Measurements from ENCODE around the gene ARHGAP22. TPM values are rescaled to one million over a fixed set of nuclear protein-coding genes. Genes with fewer than 3 reads are reported as not detected.
A peak's percentile ranks its signal among the peaks of the same experiment; 100 is the strongest.

Gene ARHGAP22
- total RNA-seq, 1 donor from 2014 or later, result 2.0 TPM

DNA sequence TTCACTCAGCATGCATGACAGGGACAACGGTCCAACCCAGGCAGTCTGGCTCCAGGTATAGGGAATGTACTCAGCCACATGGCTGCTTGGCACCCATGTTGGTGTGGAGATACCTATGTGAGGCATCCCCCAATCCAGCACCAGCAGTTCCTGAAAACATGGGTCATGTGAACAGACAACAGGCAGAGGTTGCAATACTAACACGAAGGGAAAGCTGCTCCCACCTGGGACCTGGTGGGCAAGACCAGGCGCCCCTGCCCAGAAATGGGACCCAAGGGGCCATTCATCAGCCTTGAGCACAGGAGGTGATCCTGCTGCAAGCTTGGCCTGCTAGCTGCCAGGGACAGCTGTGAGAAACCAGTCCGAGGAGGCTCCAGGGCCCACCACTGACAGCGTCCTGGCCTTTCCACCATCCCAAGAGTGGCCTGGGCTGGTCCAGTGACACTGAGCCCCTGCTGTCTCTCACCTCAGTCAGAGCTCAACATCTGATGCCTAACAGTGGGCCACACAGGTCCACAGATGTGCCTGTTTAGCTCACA is 142.3 kb downstream of the ARHGAP22 start:
- TF ChIP-seq, protein P1, sequence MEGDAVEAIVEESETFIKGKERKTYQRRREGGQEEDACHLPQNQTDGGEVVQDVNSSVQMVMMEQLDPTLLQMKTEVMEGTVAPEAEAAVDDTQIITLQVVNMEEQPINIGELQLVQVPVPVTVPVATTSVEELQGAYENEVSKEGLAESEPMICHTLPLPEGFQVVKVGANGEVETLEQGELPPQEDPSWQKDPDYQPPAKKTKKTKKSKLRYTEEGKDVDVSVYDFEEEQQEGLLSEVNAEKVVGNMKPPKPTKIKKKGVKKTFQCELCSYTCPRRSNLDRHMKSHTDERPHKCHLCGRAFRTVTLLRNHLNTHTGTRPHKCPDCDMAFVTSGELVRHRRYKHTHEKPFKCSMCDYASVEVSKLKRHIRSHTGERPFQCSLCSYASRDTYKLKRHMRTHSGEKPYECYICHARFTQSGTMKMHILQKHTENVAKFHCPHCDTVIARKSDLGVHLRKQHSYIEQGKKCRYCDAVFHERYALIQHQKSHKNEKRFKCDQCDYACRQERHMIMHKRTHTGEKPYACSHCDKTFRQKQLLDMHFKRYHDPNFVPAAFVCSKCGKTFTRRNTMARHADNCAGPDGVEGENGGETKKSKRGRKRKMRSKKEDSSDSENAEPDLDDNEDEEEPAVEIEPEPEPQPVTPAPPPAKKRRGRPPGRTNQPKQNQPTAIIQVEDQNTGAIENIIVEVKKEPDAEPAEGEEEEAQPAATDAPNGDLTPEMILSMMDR (IDR thresholded peaks at IDR 0.05), result no peak
- peak in 1 of 2 donors; percentile 54 for DNase-seq (ENCODE audit: low spot score in 2 of 2)
- peaks cover 2 to 17% of the 10 kb centered on the region in 2 donors for H3K4me1 ChIP-seq
- H3K27me3 ChIP-seq, result no peaks in the 10 kb centered on the region
- no peak overlapping the region for H3K27ac ChIP-seq
- H3K4me3 ChIP-seq, result no peak overlapping the region
- H3K9me3 ChIP-seq, result no peaks in the 10 kb centered on the region
- no peaks in the 10 kb centered on the region for H3K36me3 ChIP-seq
- intact Hi-C loops (cut with DNase I), result no loop called here

DNA sequence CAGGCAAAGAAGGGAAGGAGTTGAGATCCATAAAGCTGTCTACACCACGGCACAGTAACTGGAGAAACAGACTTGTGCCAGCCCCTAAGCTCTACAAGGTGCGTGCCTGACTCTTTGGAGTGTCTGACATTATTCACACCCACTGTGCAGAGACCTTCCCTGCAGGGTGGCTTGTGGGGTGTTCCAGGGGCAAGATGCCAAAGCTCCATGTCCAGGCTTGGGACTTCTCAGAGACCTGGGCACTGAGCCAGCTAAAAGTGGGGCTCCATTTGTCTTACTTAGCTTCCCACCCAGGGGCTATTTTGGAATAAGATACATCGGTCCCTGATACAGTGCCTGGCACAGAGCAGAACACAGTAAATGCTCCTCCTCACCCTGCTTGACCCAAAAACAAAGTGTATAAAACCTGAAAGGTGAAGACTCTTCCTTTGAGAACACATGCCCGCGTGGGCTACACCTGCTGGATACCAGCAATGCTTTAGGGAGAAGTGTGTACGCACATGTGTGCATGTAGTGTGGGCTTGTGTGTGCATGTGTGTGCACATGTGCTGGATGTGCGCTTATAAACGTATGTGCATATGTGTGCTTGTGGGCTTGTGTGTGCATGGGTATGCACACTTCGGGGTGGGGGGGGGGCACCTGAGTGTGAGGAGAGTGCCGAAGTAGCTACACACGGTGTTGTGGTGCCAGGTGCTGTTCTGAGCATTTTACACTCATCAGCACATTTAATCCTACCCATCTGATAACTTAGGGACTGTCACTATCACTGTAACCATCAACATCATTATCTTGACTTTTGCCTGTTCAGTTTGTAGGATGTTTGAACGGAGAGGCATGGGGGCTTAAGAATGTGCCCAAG is 143.0 kb downstream of the ARHGAP22 start:
- intact Hi-C loops (cut with DNase I), result no loop called here
- peak in 1 of 2 donors; percentile 54 for DNase-seq (ENCODE audit: low spot score in 2 of 2)
- TF ChIP-seq, protein P1 (IDR thresholded peaks at IDR 0.05), result no peak

GRCh38 chr10:48460182-48460581 is 144.7 kb downstream of the ARHGAP22 start:
- Histone ChIP-seq H3K36me3 (no peaks in the 10 kb centered on the region), H3K9me3 (no peaks in the 10 kb centered on the region), H3K27me3 (no peaks in the 10 kb centered on the region), H3K4me1 (peaks cover 0 to 6% of the 10 kb centered on the region in 2 donors), H3K27ac (no peak overlapping the region), H3K4me3 (no peak overlapping the region)
- intact Hi-C loops (cut with DNase I), result no loop called here
- DNase-seq (ENCODE audit: low spot score in 2 of 2), result no peak
- TF ChIP-seq, protein P1 (IDR thresholded peaks at IDR 0.05), result no peak

More for the DNA sequence above, 143.0 kb downstream of the ARHGAP22 start:
- H3K36me3 ChIP-seq, result no peaks in the 10 kb centered on the region
- H3K4me1 ChIP-seq, result peaks cover 2 to 17% of the 10 kb centered on the region in 2 donors
- no peak overlapping the region for H3K27ac ChIP-seq
- no peak overlapping the region for H3K4me3 ChIP-seq
- H3K27me3 ChIP-seq, result no peaks in the 10 kb centered on the region
- H3K9me3 ChIP-seq, result no peaks in the 10 kb centered on the region

DNA sequence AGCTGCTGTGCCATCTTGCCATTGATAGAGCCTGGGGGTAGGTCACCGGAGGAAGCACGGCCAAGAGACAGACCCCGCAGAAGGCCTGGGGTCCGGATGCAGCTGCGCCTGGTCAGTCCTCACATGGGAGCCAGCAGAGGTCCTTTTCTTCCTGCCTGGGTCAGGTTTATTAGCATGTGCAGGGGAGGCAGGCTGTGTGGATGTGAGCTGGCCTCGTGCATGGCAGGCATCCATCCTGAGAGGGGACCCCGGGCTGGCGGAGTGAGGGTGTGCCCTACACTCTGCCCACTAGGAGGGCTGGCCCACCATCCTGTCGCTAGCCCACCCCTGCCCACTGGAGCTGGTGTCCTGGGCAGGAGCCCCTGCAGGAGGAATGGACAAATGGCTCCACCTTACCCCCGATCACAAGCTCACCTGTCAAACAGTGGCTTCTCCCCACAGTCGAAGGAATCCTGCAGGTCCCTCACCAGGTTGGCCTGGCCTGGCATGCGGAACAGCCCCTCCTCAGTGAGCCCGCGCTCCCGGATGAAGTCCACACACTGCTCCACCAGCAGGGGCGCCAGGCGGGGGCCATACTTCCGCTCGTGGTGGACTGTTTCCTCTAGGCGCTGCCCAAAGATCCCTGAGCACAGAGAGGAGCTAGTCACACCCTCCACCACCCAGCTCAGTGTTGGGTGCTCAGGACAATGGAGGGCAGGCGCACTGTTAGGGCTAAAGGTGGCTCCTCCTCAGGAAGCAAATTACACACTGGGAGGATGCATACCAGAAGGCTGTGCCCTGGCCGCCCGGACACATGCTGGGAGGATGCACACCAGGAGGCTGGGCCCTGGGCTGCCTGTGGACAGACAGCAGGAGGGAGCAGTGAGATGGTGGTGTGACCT is 145.4 kb downstream of the ARHGAP22 start:
- Histone ChIP-seq H3K4me3 (no peak overlapping the region), H3K4me1 (no peaks in the 10 kb centered on the region), H3K27ac (no peak overlapping the region), H3K9me3 (no peaks in the 10 kb centered on the region), H3K27me3 (no peaks in the 10 kb centered on the region), H3K36me3 (no peaks in the 10 kb centered on the region)
- no peak for DNase-seq (ENCODE audit: low spot score in 2 of 2)
- TF ChIP-seq, protein P1 (IDR thresholded peaks at IDR 0.05), result no peak
- intact Hi-C loops (cut with DNase I), result no loop called here

- no peaks in the 10 kb centered on the region for H3K36me3 ChIP-seq
- TF ChIP-seq, protein P1 (IDR thresholded peaks at IDR 0.05), result no peak
- intact Hi-C loops (cut with DNase I), result no loop called here
- no peak overlapping the region for H3K27ac ChIP-seq
- no peak for DNase-seq (ENCODE audit: low spot score in 2 of 2)
- H3K4me3 ChIP-seq, result no peak overlapping the region
- H3K27me3 ChIP-seq, result no peaks in the 10 kb centered on the region
- no peaks in the 10 kb centered on the region for H3K9me3 ChIP-seq
- no peaks in the 10 kb centered on the region for H3K4me1 ChIP-seq
These were observed 146.2 kb downstream of the ARHGAP22 start for GRCh38 chr10:48458662-48459048.

Measured in ascending aorta (tissue), 2 donors.